Transverse colon (tissue), 4 donors: ENCODE data around the gene CTDP1. TPM values are rescaled to one million over a fixed set of nuclear protein-coding genes. Genes with fewer than 3 reads are reported as not detected.

Source experiments
- DNase-seq: peaks from one replicate; pipeline ENCODE4 v3.0.0-alpha.2; 2019
- H3K27ac ChIP-seq, 4 donors: fragments of 200-600 bp; sonication (generic); 2 replicates each; pipeline ENCODE4 v1.5.1; 2016 to 2018; ENCODE audit warnings: inconsistent platforms in 4 of 4
- H3K27me3 ChIP-seq: fragments of 200-600 bp; sonication (generic); 2 replicates; pipeline ENCODE4 v1.5.1; 2017; ENCODE audit warnings: inconsistent platforms
- H3K36me3 ChIP-seq, 4 donors: fragments of 200-600 bp; sonication (generic); 2 replicates each; pipeline ENCODE4 v1.5.1; 2017 to 2019; ENCODE audit warnings: inconsistent platforms in 4 of 4
- H3K4me1 ChIP-seq, 4 donors: fragments of 200-600 bp; sonication (generic); 2 replicates each; pipeline ENCODE4 v1.5.1; 2017 to 2020; ENCODE audit warnings: inconsistent platforms in 4 of 4
- H3K4me3 ChIP-seq, 4 donors: fragments of 200-600 bp; sonication (generic); 1 replicate in 1 of 4; 2 replicates in 3 of 4; pipeline versions ENCODE4 v1.5.1 to v1.6.1; 2017 to 2019; ENCODE audit warnings: inconsistent platforms in 4 of 4
- H3K9me3 ChIP-seq, 2 donors: fragments of 200-600 bp; sonication (generic); 2 replicates each; pipeline ENCODE4 v1.5.1; 2017 to 2019; ENCODE audit warnings: inconsistent platforms in 2 of 2
- EP300 ChIP-seq: sonication (generic); formaldehyde crosslinking; IDR thresholded peaks from one replicate; pipeline ENCODE4 v1.6.1; 2017; ENCODE audit warnings: antibody characterized with exemption, low read depth
- POLR2A ChIP-seq: fragments of 450-650 bp; IDR thresholded peaks from one replicate; pipeline ENCODE4 v1.6.1; 2016; ENCODE audit warnings: antibody characterized with exemption, mild to moderate bottlenecking, moderate library complexity
- POLR2AphosphoS5 ChIP-seq, 3 donors: sonication (generic); formaldehyde crosslinking; IDR thresholded peaks; one replicate each; pipeline ENCODE4 v1.6.1; 2016; ENCODE audit warnings: antibody characterized with exemption in 3 of 3
- WGBS, 2 donors: methylation state at CpG; one replicate each; pipeline ENCODE4 v1.1.5; 2018; ENCODE audit warnings: low coverage in 1 of 2; 5-methylcytosine and 5-hydroxymethylcytosine counted together
- in situ Hi-C, 4 donors: fragments of 200-750 bp; cut with MboI; loops; one replicate each; pipeline versions ENCODE4 v1.15.0 to v1.15.1; 2017; ENCODE audit warnings: low sequenced_read_pairs in 3 of 4, low pct_ligation_motif_present in 1 of 4, low pct_unique_long_range_greater_than_20kb in 1 of 4
- intact Hi-C: fragments of 100-400 bp; cut with DNase I; formaldehyde crosslinking; loops from one replicate; pipeline ENCODE4 v1.15.1; 2023; ENCODE audit warnings: low total_unique reads
- total RNA-seq, 4 donors: library from RNA; depleted of rRNA; stranded (reverse); fragments of >200 nt; gene quantifications; one replicate each; pipeline ENCODE4 v1.1.0, GENCODE V29; 2016
- TF ChIP-seq, protein P1 (sequence below), 5 experiments: fragments of 200-600 bp in 3 of 5; fragments of 450-650 bp in 2 of 5; sonication (generic) in 3 of 5; IDR thresholded peaks; 1 replicate in 2 of 5; 2 replicates in 3 of 5; pipeline ENCODE4 v1.5.1; 2016 to 2017; ENCODE audit warnings: antibody characterized with exemption in 5 of 5, inconsistent platforms in 3 of 5, mild to moderate bottlenecking in 2 of 5, moderate library complexity in 1 of 5

Gene CTDP1
- total RNA-seq, 4 donors from 2014 or later: 30.6 to 120 (median 49.3) TPM

GRCh38 chr18:79732721-79733025, 53.1 kb downstream of the CTDP1 start:
- H3K4me1 ChIP-seq: no peaks in the 10 kb centered on the region
- no peak overlapping the region for H3K4me3 ChIP-seq
- in situ Hi-C loops (no loop called here), intact Hi-C loops (no loop called here)
- DNase-seq: no peak
- TF ChIP-seq POLR2AphosphoS5 (IDR thresholded peaks at IDR 0.05) (no peak), POLR2A (no peak), EP300 (no peak)
- TF ChIP-seq, protein P1, sequence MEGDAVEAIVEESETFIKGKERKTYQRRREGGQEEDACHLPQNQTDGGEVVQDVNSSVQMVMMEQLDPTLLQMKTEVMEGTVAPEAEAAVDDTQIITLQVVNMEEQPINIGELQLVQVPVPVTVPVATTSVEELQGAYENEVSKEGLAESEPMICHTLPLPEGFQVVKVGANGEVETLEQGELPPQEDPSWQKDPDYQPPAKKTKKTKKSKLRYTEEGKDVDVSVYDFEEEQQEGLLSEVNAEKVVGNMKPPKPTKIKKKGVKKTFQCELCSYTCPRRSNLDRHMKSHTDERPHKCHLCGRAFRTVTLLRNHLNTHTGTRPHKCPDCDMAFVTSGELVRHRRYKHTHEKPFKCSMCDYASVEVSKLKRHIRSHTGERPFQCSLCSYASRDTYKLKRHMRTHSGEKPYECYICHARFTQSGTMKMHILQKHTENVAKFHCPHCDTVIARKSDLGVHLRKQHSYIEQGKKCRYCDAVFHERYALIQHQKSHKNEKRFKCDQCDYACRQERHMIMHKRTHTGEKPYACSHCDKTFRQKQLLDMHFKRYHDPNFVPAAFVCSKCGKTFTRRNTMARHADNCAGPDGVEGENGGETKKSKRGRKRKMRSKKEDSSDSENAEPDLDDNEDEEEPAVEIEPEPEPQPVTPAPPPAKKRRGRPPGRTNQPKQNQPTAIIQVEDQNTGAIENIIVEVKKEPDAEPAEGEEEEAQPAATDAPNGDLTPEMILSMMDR (IDR thresholded peaks at IDR 0.05): no peak
- 95% methylated on average over 9 of the region's 9 CpGs; no CpG with 5 or more reads in 1 of the 2 donors for WGBS, 2 donors
- H3K9me3 ChIP-seq: peaks cover 12 to 19% of the 10 kb centered on the region in 2 donors
- H3K36me3 ChIP-seq: peaks cover 0 to 70% (median 33%) of the 10 kb centered on the region in 4 donors
- H3K27ac ChIP-seq: no peak overlapping the region
- H3K27me3 ChIP-seq: no peaks in the 10 kb centered on the region

GRCh38 chr18:79733135-79733701, 53.6 kb downstream of the CTDP1 start:
- 94 to 97% methylated on average over 7 to 38 of the region's 38 CpGs for WGBS, 2 donors
- intact Hi-C loops: no loop called here
- Histone ChIP-seq H3K9me3 (peaks cover 12 to 17% of the 10 kb centered on the region in 2 donors), H3K36me3 (peaks cover 0 to 68% (median 34%) of the 10 kb centered on the region in 4 donors), H3K27me3 (no peaks in the 10 kb centered on the region), H3K4me1 (no peaks in the 10 kb centered on the region), H3K4me3 (no peak overlapping the region), H3K27ac (no peak overlapping the region)
- TF ChIP-seq EP300: no peak
- TF ChIP-seq POLR2AphosphoS5 (IDR thresholded peaks at IDR 0.05): no peak
- TF ChIP-seq, protein P1 (IDR thresholded peaks at IDR 0.05): no peak
- TF ChIP-seq POLR2A: no peak
- in situ Hi-C loops: no loop called here
- no peak for DNase-seq

GRCh38 chr18:79733986-79734770, 54.6 kb downstream of the CTDP1 start:
- WGBS, 2 donors: 95 to 98% methylated on average over 11 to 26 of the region's 33 CpGs
- H3K27ac ChIP-seq: no peak overlapping the region
- no peak for DNase-seq
- no peaks in the 10 kb centered on the region for H3K4me1 ChIP-seq
- H3K36me3 ChIP-seq: peaks cover 0 to 61% (median 30%) of the 10 kb centered on the region in 4 donors
- no peak overlapping the region for H3K4me3 ChIP-seq
- no peaks in the 10 kb centered on the region for H3K27me3 ChIP-seq
- TF ChIP-seq, protein P1 (IDR thresholded peaks at IDR 0.05): no peak
- TF ChIP-seq EP300: no peak
- no peak for TF ChIP-seq POLR2A
- no peak for TF ChIP-seq POLR2AphosphoS5 (IDR thresholded peaks at IDR 0.05)
- H3K9me3 ChIP-seq: peaks cover 12 to 17% of the 10 kb centered on the region in 2 donors
- intact Hi-C loops: no loop called here
- in situ Hi-C loops: no loop called here

DNA sequence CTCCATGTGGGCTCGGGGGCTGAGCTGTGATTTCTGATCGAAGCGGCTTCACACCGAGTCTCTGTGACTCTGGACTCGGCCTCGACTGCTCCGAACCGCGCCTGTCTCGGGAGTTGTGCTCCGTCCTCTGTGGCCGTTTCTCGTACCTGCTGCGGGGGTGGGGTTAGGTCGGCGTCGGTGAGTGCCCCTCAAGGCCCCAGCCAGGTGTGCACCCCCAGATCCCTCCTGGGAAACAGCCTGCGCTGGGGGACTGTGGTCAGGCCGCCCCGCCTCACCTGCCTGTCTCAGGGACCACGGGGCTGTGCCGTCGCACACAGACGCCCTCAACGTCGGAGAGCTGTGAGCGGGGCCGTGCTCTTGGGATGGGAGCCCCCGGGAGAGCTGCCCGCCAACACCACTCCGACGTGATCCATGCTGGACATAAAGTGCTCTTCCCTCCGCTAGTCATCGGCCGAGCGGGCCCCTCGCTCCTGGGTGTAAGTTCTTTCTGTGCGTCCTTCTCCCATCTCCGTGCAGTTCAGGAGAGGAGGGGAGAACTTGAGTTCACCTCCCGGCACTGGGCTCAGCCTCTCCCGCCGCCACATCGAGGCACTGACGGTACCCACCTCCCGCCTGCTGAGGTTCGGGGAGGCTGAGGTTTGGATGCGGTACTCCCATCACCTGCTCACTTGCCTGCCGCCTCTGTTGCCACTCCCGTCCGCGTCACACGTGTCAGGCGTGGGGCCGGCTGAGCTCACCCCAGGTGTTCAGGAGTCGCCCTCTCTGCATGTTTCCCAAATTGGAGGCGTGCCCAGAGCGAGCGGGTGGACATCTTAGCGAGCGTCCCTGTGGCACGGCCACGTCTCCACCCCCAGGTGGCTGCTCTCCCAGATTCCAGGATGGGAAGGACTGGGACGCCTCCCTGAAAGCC, 55.7 kb downstream of the CTDP1 start:
- intact Hi-C loops: no loop called here
- 95 to 100% methylated on average over 1 to 63 of the region's 63 CpGs for WGBS, 2 donors
- Histone ChIP-seq H3K36me3 (peaks cover 0 to 53% (median 25%) of the 10 kb centered on the region in 4 donors), H3K9me3 (peaks cover 12 to 17% of the 10 kb centered on the region in 2 donors), H3K27me3 (no peaks in the 10 kb centered on the region), H3K4me1 (no peaks in the 10 kb centered on the region), H3K27ac (no peak overlapping the region), H3K4me3 (no peak overlapping the region)
- in situ Hi-C loops: no loop called here
- DNase-seq: no peak
- no peak for TF ChIP-seq POLR2A
- no peak for TF ChIP-seq POLR2AphosphoS5 (IDR thresholded peaks at IDR 0.05)
- TF ChIP-seq EP300: no peak
- TF ChIP-seq, protein P1 (IDR thresholded peaks at IDR 0.05): no peak
